Mucosa of rectum (tissue), 2 donors: ENCODE results near the gene ZNF565.
"Not testable (repeated sequence)": the region's sequence is repeated elsewhere in the genome, so short reads cannot be mapped to it uniquely, and the experiment has no call there.

ENCODE experiments used
- H3K27ac ChIP-seq, 2 donors: one replicate each; pipeline ENCODE4 v1.7.0; 2013; ENCODE audit warnings: inconsistent platforms in 2 of 2, low read depth in 2 of 2, low read length in 2 of 2
- H3K27me3 ChIP-seq, 2 donors: one replicate each; pipeline ENCODE4 v1.7.0; 2013; ENCODE audit warnings: low read length in 2 of 2; ENCODE audit not compliant: control insufficient read depth in 2 of 2, insufficient read depth in 2 of 2
- H3K36me3 ChIP-seq, 2 donors: one replicate each; pipeline ENCODE4 v1.7.0; 2013; ENCODE audit warnings: low read length in 2 of 2; ENCODE audit not compliant: control insufficient read depth in 2 of 2, insufficient read depth in 2 of 2
- H3K4me1 ChIP-seq, 2 donors: one replicate each; pipeline ENCODE4 v1.7.0; 2013; ENCODE audit warnings: low read length in 2 of 2, mild to moderate bottlenecking in 1 of 2; ENCODE audit not compliant: control insufficient read depth in 2 of 2, insufficient read depth in 2 of 2
- H3K4me3 ChIP-seq, 2 donors: one replicate each; pipeline ENCODE4 v1.7.0; 2013; ENCODE audit warnings: low read length in 2 of 2
- H3K9ac ChIP-seq, 2 donors: one replicate each; pipeline ENCODE4 v1.7.0; 2013; ENCODE audit warnings: low read length in 2 of 2, low read depth in 1 of 2, mild to moderate bottlenecking in 1 of 2
- H3K9me3 ChIP-seq, 2 donors: one replicate each; pipeline ENCODE4 v1.7.0; 2013; ENCODE audit warnings: low read length in 2 of 2; ENCODE audit not compliant: control insufficient read depth in 2 of 2
- donor health status: healthy.
- donor health status: Normal muscosa, but diverticular disease.

The ZNF565 gene

GRCh38 chr19:36140304-36141038, 74.0 kb downstream of the ZNF565 start:
- Histone ChIP-seq H3K27ac (peak overlapping the region; percentile 99 to 100), H3K9ac (peak overlapping the region; percentile 100), H3K36me3 (peaks cover 23 to 30% of the 10 kb centered on the region in 2 donors), H3K9me3 (no peaks in the 10 kb centered on the region), H3K4me1 (peaks cover 17 to 26% of the 10 kb centered on the region in 2 donors), H3K4me3 (peak overlapping the region; percentile 98 to 99), H3K27me3 (no peaks in the 10 kb centered on the region)

DNA sequence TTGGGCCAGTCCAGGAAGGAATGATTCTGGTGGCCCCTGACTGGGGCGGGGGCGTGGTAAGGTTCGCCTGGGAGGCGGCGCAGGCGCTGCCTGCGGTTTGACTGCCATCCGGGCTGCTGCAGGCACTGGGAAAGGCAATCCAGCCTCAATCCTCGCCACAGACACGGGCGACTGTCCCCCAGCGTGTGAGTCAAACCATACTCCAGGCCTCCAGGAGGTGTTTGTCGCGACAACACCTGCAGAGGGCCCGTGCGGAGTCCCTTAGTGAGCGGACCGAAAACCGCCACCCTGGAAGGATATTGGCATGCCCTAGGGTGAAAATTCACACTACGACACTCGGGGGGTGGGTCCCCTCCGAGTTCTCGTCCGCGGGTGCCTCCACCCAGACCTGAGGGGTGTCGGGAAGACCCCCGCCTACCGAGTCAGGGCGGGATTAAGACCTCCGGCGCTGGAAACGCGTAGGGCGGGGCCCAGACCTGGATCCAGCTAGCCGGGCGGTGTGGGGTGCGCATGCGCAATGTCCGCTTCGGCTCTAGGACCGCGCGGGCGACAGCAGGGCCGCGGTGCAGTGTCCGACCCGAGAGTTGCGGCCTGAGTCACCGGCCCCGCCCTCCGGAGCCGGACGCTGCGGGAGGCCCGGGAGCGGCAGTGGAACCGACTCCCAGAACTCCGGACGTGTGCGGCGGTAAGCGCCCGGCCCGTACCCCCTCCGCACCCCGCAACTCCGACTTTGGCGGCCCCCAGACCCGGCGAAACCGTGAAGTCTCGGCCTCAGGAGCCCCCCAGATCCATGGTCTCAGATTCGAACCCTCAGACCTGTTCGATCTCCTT, 74.8 kb downstream of the ZNF565 start, which contains the start of gene CAPNS1:
CAPNS1 (plus strand) TSS at position 594 of the 831 bp plus-strand sequence. CDS start 946 bp downstream, outside the sequence.
- no peaks in the 10 kb centered on the region for H3K9me3 ChIP-seq
- H3K4me3 ChIP-seq: peak within 1 kb of the TSS; percentile 98 to 99
- no peaks in the 10 kb centered on the region for H3K27me3 ChIP-seq
- H3K9ac ChIP-seq: peak within 1 kb of the TSS; percentile 100
- peaks cover 20 to 22% of the 10 kb centered on the region in 2 donors for H3K36me3 ChIP-seq
- H3K4me1 ChIP-seq: peaks cover 17 to 26% of the 10 kb centered on the region in 2 donors
- H3K27ac ChIP-seq: peak within 1 kb of the TSS; percentile 99 to 100

DNA sequence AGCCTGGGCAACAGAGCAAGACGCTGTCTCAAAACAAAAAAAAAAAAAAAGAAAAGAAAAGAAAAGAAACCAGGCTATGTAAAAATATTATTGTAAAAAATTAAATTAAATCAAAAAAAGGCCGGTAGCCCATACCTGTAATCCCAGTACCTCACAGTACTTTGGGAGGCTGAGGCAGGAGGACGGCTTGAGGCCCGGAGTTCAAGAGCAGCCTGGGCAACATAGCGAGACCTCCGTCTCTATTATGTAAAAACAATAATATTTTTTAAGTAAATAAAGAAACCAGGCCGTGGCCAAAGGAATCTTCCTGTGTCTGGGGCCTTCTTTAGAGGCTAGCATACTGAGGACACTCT, 75.4 kb downstream of the ZNF565 start:
- Histone ChIP-seq H3K4me3 (peak overlapping the region; percentile 98 to 99), H3K36me3 (peaks cover 14 to 16% of the 10 kb centered on the region in 2 donors), H3K9ac (peak overlapping the region; percentile 100), H3K4me1 (peaks cover 17 to 26% of the 10 kb centered on the region in 2 donors), H3K27ac (peak overlapping the region; percentile 99 to 100), H3K27me3 (no peaks in the 10 kb centered on the region), H3K9me3 (no peaks in the 10 kb centered on the region)

- H3K9ac ChIP-seq: peak overlapping the region; percentile 16 to 44
- no peaks in the 10 kb centered on the region for H3K27me3 ChIP-seq
- peaks cover 17 to 26% of the 10 kb centered on the region in 2 donors for H3K4me1 ChIP-seq
- H3K9me3 ChIP-seq: no peaks in the 10 kb centered on the region
- H3K27ac ChIP-seq: peak overlapping the region; percentile 78 to 82
- peak overlapping the region; percentile 45 to 50 for H3K4me3 ChIP-seq
- peaks cover 2 to 4% of the 10 kb centered on the region in 2 donors for H3K36me3 ChIP-seq
Measured at GRCh38 chr19:36136964-36137686, 77.3 kb downstream of the ZNF565 start.

- H3K27me3 ChIP-seq, H3K27ac ChIP-seq, H3K9ac ChIP-seq, H3K4me3 ChIP-seq, H3K9me3 ChIP-seq, H3K36me3 ChIP-seq: not testable (repeated sequence)
- H3K4me1 ChIP-seq: peaks cover 13 to 23% of the 10 kb centered on the region in 2 donors
Measured at GRCh38 chr19:36134867-36135266, 79.6 kb downstream of the ZNF565 start.
